HL-60 (cell line): ENCODE results near the gene AQP2.
A peak's percentile ranks its signal among the peaks of the same experiment; 100 is the strongest.
"Not testable (repeated sequence)": the region's sequence is repeated elsewhere in the genome, so short reads cannot be mapped to it uniquely, and the experiment has no call there.

Source experiments
- DNase-seq, 2 experiments: peaks; one replicate each; pipeline ENCODE4 v3.0.0-alpha.2; 2010 to 2020; ENCODE audit warnings: low read depth in 1 of 2, low spot score in 1 of 2
- H3K27ac ChIP-seq: fragments of 250-450 bp; sonication (Bioruptor Pico); replicated peaks from 2 replicates; pipeline ENCODE4 v1.5.1; 2020; ENCODE audit warnings: mild to moderate bottlenecking, moderate library complexity
- H3K27me3 ChIP-seq: fragments of 250-450 bp; sonication (Bioruptor Pico); 2 replicates; pipeline ENCODE4 v1.5.1; 2021; ENCODE audit warnings: mild to moderate bottlenecking, moderate library complexity; ENCODE audit not compliant: insufficient read depth, poor library complexity, severe bottlenecking
- H3K4me3 ChIP-seq: replicated peaks from 2 replicates; pipeline ENCODE4 v1.5.1; 2011; ENCODE audit warnings: mild to moderate bottlenecking, control low read depth, low read length; ENCODE audit not compliant: insufficient read depth
- CTCF ChIP-seq: IDR thresholded peaks from one replicate; pipeline ENCODE4 v1.5.1; 2011; ENCODE audit warnings: low read length, control low read depth, inconsistent platforms; ENCODE audit not compliant: insufficient read depth
- GABPA ChIP-seq: IDR thresholded peaks from 2 replicates; pipeline ENCODE4 v1.6.1; 2012; ENCODE audit warnings: low read depth
- POLR2AphosphoS5 ChIP-seq: IDR thresholded peaks from 2 replicates; pipeline ENCODE4 v1.6.1; 2012; ENCODE audit warnings: low read depth
- SPI1 ChIP-seq: IDR thresholded peaks from 2 replicates; pipeline ENCODE4 v1.6.1; 2012; ENCODE audit warnings: low read depth, mild to moderate bottlenecking, borderline replicate concordance
- TF ChIP-seq, protein P1 (sequence below): IDR thresholded peaks from 2 replicates; pipeline ENCODE4 v1.6.1; 2012; ENCODE audit warnings: low read depth; ENCODE audit not compliant: insufficient replicate concordance

AQP2 gene

GRCh38 chr12:49987625-49988303 lies 37.2 kb downstream of the AQP2 start:
- Histone ChIP-seq H3K4me3 (no peak overlapping the region), H3K27ac (peak overlapping the region; percentile 30), H3K27me3 (no peaks in the 10 kb centered on the region)
- peak; percentile 27; the same call in 1 of the 2 replicates for TF ChIP-seq POLR2AphosphoS5
- peak; percentile 48; the same call in 1 of the 2 replicates for TF ChIP-seq SPI1
- no peak for TF ChIP-seq CTCF
- DNase-seq, result peak in 1 of 2 experiments; percentile 89

DNA sequence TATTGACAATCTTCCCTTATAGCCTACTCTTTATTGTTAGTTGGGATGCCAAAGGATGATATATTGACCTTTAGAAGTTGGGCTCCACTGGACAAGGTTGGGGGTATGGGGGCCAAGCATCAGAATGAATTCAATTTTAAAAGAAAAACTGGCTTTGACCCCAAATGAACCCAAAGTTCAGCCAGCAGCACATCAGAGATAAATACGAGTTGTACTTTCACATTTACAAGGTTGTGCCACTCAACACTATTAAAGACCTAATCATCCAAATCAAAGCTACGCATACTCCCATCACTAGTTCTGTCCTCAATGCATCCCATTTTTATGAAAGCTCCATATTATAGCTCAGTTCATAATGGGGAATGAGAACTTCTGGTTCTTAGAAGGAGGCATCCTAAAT lies 38.9 kb downstream of the AQP2 start:
- H3K4me3 ChIP-seq, H3K27ac ChIP-seq, DNase-seq: not testable (repeated sequence)

DNA sequence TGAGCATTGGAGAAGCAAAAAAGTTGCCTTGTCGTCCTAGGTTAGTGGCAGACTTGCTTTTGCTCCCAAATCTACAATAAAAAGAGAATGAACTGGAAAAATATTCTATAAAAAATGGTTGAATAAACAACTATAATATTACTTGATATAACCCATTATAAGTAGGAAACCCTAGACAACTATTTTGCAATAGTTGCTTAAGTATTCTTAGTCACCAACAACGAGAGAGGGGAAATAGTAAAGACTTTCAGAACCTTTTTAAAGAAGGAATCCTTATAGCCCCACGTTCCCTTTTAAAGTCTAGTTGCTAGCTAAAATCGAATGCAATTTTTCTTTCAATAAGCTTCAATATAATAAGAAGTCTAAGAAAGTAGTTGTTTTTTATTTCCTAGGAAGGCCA lies 39.7 kb downstream of the AQP2 start:
- DNase-seq, result peak in 1 of 2 experiments; percentile 41
- no peak overlapping the region for H3K4me3 ChIP-seq
- TF ChIP-seq CTCF, result no peak
- TF ChIP-seq, protein P1, sequence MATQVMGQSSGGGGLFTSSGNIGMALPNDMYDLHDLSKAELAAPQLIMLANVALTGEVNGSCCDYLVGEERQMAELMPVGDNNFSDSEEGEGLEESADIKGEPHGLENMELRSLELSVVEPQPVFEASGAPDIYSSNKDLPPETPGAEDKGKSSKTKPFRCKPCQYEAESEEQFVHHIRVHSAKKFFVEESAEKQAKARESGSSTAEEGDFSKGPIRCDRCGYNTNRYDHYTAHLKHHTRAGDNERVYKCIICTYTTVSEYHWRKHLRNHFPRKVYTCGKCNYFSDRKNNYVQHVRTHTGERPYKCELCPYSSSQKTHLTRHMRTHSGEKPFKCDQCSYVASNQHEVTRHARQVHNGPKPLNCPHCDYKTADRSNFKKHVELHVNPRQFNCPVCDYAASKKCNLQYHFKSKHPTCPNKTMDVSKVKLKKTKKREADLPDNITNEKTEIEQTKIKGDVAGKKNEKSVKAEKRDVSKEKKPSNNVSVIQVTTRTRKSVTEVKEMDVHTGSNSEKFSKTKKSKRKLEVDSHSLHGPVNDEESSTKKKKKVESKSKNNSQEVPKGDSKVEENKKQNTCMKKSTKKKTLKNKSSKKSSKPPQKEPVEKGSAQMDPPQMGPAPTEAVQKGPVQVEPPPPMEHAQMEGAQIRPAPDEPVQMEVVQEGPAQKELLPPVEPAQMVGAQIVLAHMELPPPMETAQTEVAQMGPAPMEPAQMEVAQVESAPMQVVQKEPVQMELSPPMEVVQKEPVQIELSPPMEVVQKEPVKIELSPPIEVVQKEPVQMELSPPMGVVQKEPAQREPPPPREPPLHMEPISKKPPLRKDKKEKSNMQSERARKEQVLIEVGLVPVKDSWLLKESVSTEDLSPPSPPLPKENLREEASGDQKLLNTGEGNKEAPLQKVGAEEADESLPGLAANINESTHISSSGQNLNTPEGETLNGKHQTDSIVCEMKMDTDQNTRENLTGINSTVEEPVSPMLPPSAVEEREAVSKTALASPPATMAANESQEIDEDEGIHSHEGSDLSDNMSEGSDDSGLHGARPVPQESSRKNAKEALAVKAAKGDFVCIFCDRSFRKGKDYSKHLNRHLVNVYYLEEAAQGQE, result no peak
- TF ChIP-seq GABPA, result no peak
- no peak for TF ChIP-seq SPI1
- no peak for TF ChIP-seq POLR2AphosphoS5
- no peaks in the 10 kb centered on the region for H3K27me3 ChIP-seq
- peak overlapping the region; percentile 12; the same call in 1 of the 2 replicates for H3K27ac ChIP-seq

More for the DNA sequence above, 38.9 kb downstream of the AQP2 start:
- not testable (repeated sequence) for H3K27me3 ChIP-seq

GRCh38 chr12:49998453-49998852 lies 47.9 kb downstream of the AQP2 start:
- no peak overlapping the region for H3K27ac ChIP-seq
- TF ChIP-seq SPI1 (no peak), GABPA (no peak), CTCF (no peak), POLR2AphosphoS5 (no peak)
- TF ChIP-seq, protein P1, result no peak
- H3K27me3 ChIP-seq, result no peaks in the 10 kb centered on the region
- no peak overlapping the region for H3K4me3 ChIP-seq
- DNase-seq, result no peak
